Endothelial cell of umbilical vein (primary cell): Measurements from ENCODE around the gene PDE1A. TPM values are rescaled to one million over a fixed set of nuclear protein-coding genes. Genes with fewer than 3 reads are reported as not detected.

Experiments used
- BruUV-seq: library from RNA; stranded (reverse); fragments of 400-500 nt; replicated peaks from 2 replicates; lab custom pipeline; 2021; lab: Mats Ljungman, UMichigan
- CTCF ChIA-PET: fragments of 300-600, 350-600 bp; sonication (Branson Sonifier 250); formaldehyde crosslinking; loops from one replicate; lab custom pipeline; 2021; ENCODE audit warnings: antibody characterized with exemption, inconsistent platforms; lab: Charles Lee
- POLR2A ChIA-PET: fragments of 300-600, 350-600 bp; sonication (Branson Sonifier 250); formaldehyde crosslinking; loops from one replicate; lab custom pipeline; 2021; ENCODE audit warnings: antibody characterized with exemption, inconsistent platforms; lab: Charles Lee
- DNase-seq: peaks from one replicate; pipeline ENCODE4 v3.0.0-alpha.2; 2011; ENCODE audit warnings: low read depth, low spot score
- FAIRE-seq: peaks from 2 replicates; lab custom pipeline; 2011; peaks lifted over from hg19 to GRCh38; lab: Jason Lieb, UNC
- H2AFZ ChIP-seq: 2 replicates; pipeline ENCODE4 v1.6.0; 2012; ENCODE audit warnings: low read depth, low read length, control low read depth, inconsistent platforms
- H3K27ac ChIP-seq: 2 replicates; pipeline ENCODE4 v1.5.1; 2011; ENCODE audit warnings: low read depth, mild to moderate bottlenecking, control low read depth, low read length, moderate library complexity; ENCODE audit not compliant: insufficient read depth
- H3K27me3 ChIP-seq, 2 experiments: 2 replicates each; pipeline versions ENCODE4 v1.6.0 to v1.6.1; 2011; ENCODE audit warnings: low read length in 2 of 2, mixed read lengths in 1 of 2; ENCODE audit not compliant: control insufficient read depth in 2 of 2, insufficient read depth in 2 of 2
- H3K36me3 ChIP-seq, 2 experiments: 2 replicates in 1 of 2; 3 replicates in 1 of 2; pipeline ENCODE4 v1.5.1; 2011; ENCODE audit warnings: low read length in 2 of 2, mild to moderate bottlenecking in 1 of 2, moderate library complexity in 1 of 2; ENCODE audit not compliant: control insufficient read depth in 2 of 2, insufficient read depth in 2 of 2; ENCODE audit errors: extremely low read depth in 1 of 2
- H3K4me1 ChIP-seq: 3 replicates; pipeline ENCODE4 v1.5.1; 2011; ENCODE audit warnings: mild to moderate bottlenecking, low read length; ENCODE audit not compliant: control insufficient read depth, insufficient read depth; ENCODE audit errors: extremely low read depth
- H3K4me2 ChIP-seq: 2 replicates; pipeline ENCODE4 v1.6.1; 2011; ENCODE audit warnings: low read length, control low read depth, mixed read lengths; ENCODE audit not compliant: insufficient read depth
- H3K4me3 ChIP-seq, 3 experiments: fragments of 200-600 bp in 1 of 3; sonication (generic), shearing (Covaris generic) in 1 of 3; replicated peaks in 1 of 3; 2 replicates each; pipeline ENCODE4 v1.5.1; 2011 to 2016; ENCODE audit warnings: control low read depth in 3 of 3, low read length in 3 of 3, mild to moderate bottlenecking in 2 of 3, inconsistent platforms in 1 of 3, low read depth in 1 of 3, moderate library complexity in 1 of 3; ENCODE audit not compliant: insufficient read depth in 1 of 3
- H3K79me2 ChIP-seq: 2 replicates; pipeline ENCODE4 v1.6.0; 2012; ENCODE audit warnings: low read length, inconsistent platforms; ENCODE audit not compliant: control insufficient read depth, insufficient read depth
- H3K9ac ChIP-seq: replicated peaks from 2 replicates; pipeline ENCODE3; 2011; ENCODE audit warnings: low read length, control low read depth; ENCODE audit not compliant: insufficient read depth; ENCODE audit errors: extremely low read depth
- H3K9me1 ChIP-seq: replicated peaks from 3 replicates; pipeline ENCODE4 v1.6.0; 2011; ENCODE audit warnings: mild to moderate bottlenecking, low read length; ENCODE audit not compliant: control insufficient read depth, insufficient read depth; ENCODE audit errors: extremely low read depth
- H3K9me3 ChIP-seq: replicated peaks from 2 replicates; pipeline ENCODE4 v1.5.1; 2012; ENCODE audit warnings: low read length, inconsistent platforms; ENCODE audit not compliant: control insufficient read depth, insufficient read depth
- H4K20me1 ChIP-seq: replicated peaks from 2 replicates; pipeline ENCODE3; 2011; ENCODE audit warnings: mild to moderate bottlenecking, low read length; ENCODE audit not compliant: control insufficient read depth, insufficient read depth; ENCODE audit errors: extremely low read depth
- CTCF ChIP-seq, 2 donors: IDR thresholded peaks; 1 replicate in 1 of 2; 2 replicates in 1 of 2; pipeline ENCODE4 v1.5.1; 2011; ENCODE audit warnings: low read length in 2 of 2, mild to moderate bottlenecking in 2 of 2, moderate library complexity in 2 of 2, control low read depth in 1 of 2, inconsistent platforms in 1 of 2, low read depth in 1 of 2; ENCODE audit not compliant: insufficient read depth in 1 of 2; ENCODE audit errors: extremely low read depth in 1 of 2
- GATA2 ChIP-seq: IDR thresholded peaks from 2 replicates; pipeline ENCODE4 v1.7.0; 2011; ENCODE audit warnings: low read depth, mild to moderate bottlenecking, moderate library complexity, mixed read lengths, low read length; ENCODE audit not compliant: insufficient read length, insufficient read depth
- JUN ChIP-seq: IDR thresholded peaks from 2 replicates; pipeline ENCODE4 v1.6.1; 2011; ENCODE audit warnings: borderline replicate concordance, low read depth; ENCODE audit not compliant: insufficient read length, insufficient read depth
- dilution Hi-C: fragments of 300-500 bp; cut with MboI; formaldehyde crosslinking; loops from one replicate; pipeline ENCODE4 v1.15.0; 2019; ENCODE audit warnings: low sequenced_read_pairs; ENCODE audit not compliant: extremely low pct_ligation_motif_present
- intact Hi-C: fragments of 100-400 bp; cut with micrococcal nuclease; formaldehyde crosslinking; loops from one replicate; pipeline ENCODE4 v1.10.0; 2022
- polyA plus RNA-seq, 4 experiments: library from polyadenylated mRNA; depleted of rRNA in 3 of 4; stranded (reverse) in 3 of 4; unstranded in 1 of 4; fragments of >200 nt; gene quantifications; 2 replicates each; pipeline versions ENCODE4 v1.2.1 to v1.2.3, GENCODE V29; 2011 to 2012; ENCODE audit warnings: missing spikeins in 1 of 4
- total RNA-seq: library from RNA; stranded (reverse); gene quantifications from 2 replicates; pipeline ENCODE4 v1.2.3, GENCODE V29; 2021

PDE1A gene
- total and polyA plus RNA-seq, 2 donors (not counting 3 experiments of a cell fraction or from before 2014, with no cell fraction given) = 0.43 to 0.49 TPM

GRCh38 chr2:182187130-182187529, 239.7 kb downstream of the PDE1A start:
- TF ChIP-seq JUN (no peak), GATA2 (no peak)
- no peak overlapping the region for H3K4me3 ChIP-seq
- DNase-seq = no peak
- H3K4me2 ChIP-seq = no peak overlapping the region
- H3K4me1 ChIP-seq = no peaks in the 10 kb centered on the region
- H3K79me2 ChIP-seq = no peaks in the 10 kb centered on the region
- H3K9me1 ChIP-seq = no peaks in the 10 kb centered on the region
- no peak overlapping the region for H3K27ac ChIP-seq
- H2AFZ ChIP-seq = no peak overlapping the region
- no peaks in the 10 kb centered on the region for H3K27me3 ChIP-seq
- FAIRE-seq = no peak
- no peaks in the 10 kb centered on the region for H3K36me3 ChIP-seq
- ChIA-PET CTCF (interaction anchor here (0.7 to 9.1 kb wide), 19 partner anchors 8 to 614 kb away, joined by 3 to 203 read pairs (median 5); no protein-coding TSS in a partner anchor), POLR2A (no interaction called here)
- H3K9ac ChIP-seq = no peak overlapping the region
- no peaks in the 10 kb centered on the region for H4K20me1 ChIP-seq
- dilution Hi-C loops (no loop called here), intact Hi-C loops (loop anchor here (5.0 kb wide), 3 partner anchors 55 to 850 kb away; partner anchors contain the start of genes DNAJC10 and NCKAP1)
- H3K9me3 ChIP-seq = no peaks in the 10 kb centered on the region
- no TSS peak for BruUV-seq

- Histone ChIP-seq H3K4me1 (no peaks in the 10 kb centered on the region), H3K36me3 (no peaks in the 10 kb centered on the region), H4K20me1 (no peaks in the 10 kb centered on the region), H3K9ac (no peak overlapping the region), H2AFZ (peak overlapping the region; percentile 44), H3K9me1 (no peaks in the 10 kb centered on the region), H3K4me3 (no peak overlapping the region), H3K4me2 (no peak overlapping the region), H3K9me3 (no peaks in the 10 kb centered on the region), H3K27ac (no peak overlapping the region), H3K27me3 (no peaks in the 10 kb centered on the region), H3K79me2 (no peaks in the 10 kb centered on the region)
- no TSS peak for BruUV-seq
- DNase-seq (peak; percentile 67), FAIRE-seq (peak; percentile 88)
- dilution Hi-C loops (no loop called here), intact Hi-C loops (loop anchor here (1.0 to 5.0 kb wide), 4 partner anchors 56 to 851 kb away; partner anchors contain the start of genes DNAJC10 and NCKAP1)
- ChIA-PET POLR2A (no interaction called here), CTCF (interaction anchor here (0.7 to 9.1 kb wide), 27 partner anchors 9 to 794 kb away, joined by 3 to 203 read pairs (median 5); no protein-coding TSS in a partner anchor)
- TF ChIP-seq JUN (no peak), CTCF (IDR thresholded peaks at IDR 0.05; ENCODE audit: extremely low read depth in 1 of 2, insufficient read depth in 1 of 2, low read depth in 1 of 2, low read length in 2 of 2) (peak; percentile 25 to 32)
These were observed 240.6 kb downstream of the PDE1A start for GRCh38 chr2:182186132-182186735.
